Regular cardiac myocyte (primary cell): ENCODE results near the gene SRD5A3. TPM values are rescaled to one million over a fixed set of nuclear protein-coding genes. Genes with fewer than 3 reads are reported as not detected.

ENCODE experiments used
- total RNA-seq: library from RNA; depleted of rRNA; stranded (reverse); fragments of >200 nt; gene quantifications from 2 replicates; pipeline ENCODE4 v1.2.3, GENCODE V29; 2014

SRD5A3 gene
- total RNA-seq, result 10.7 and 18.0 TPM in 2 replicates

DNA sequence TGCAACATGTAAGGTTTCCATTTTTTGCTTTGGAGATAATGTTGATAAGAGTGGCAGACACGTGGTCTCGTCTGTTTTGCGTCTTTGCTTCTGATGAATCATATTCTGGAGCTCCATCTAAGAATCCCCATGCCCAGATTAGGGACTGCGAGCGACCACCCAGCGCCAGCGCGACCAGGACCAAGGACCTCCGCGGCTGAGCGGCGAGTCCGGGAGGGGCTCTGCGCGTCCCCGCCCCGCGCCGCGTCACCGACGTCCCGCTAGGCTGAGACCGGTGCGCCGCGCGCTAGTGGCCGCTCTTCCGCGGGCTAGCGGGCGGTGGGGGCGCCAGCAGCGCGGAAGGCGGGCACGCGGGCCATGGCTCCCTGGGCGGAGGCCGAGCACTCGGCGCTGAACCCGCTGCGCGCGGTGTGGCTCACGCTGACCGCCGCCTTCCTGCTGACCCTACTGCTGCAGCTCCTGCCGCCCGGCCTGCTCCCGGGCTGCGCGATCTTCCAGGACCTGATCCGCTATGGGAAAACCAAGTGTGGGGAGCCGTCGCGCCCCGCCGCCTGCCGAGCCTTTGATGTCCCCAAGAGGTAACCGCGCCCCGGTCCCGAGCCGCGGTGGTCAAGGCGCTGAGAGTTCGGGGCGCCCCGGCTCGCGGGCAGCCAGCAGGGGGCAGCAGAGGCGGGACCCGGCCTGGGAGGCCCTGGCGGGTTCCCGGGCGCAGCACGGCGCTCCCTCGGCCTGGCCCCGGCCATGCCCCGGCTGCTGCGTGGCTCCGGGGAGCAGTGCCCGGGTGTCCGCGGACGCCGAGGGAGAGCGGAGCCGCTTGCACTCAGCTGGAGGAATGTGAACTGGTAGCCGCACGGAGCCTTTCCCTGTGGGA is at the start of gene SRD5A3:
Gene SRD5A3, plus strand, starts transcription at position 263 of the 871 bp plus-strand sequence. Its CDS starts 95 bp downstream, at position 358.

DNA sequence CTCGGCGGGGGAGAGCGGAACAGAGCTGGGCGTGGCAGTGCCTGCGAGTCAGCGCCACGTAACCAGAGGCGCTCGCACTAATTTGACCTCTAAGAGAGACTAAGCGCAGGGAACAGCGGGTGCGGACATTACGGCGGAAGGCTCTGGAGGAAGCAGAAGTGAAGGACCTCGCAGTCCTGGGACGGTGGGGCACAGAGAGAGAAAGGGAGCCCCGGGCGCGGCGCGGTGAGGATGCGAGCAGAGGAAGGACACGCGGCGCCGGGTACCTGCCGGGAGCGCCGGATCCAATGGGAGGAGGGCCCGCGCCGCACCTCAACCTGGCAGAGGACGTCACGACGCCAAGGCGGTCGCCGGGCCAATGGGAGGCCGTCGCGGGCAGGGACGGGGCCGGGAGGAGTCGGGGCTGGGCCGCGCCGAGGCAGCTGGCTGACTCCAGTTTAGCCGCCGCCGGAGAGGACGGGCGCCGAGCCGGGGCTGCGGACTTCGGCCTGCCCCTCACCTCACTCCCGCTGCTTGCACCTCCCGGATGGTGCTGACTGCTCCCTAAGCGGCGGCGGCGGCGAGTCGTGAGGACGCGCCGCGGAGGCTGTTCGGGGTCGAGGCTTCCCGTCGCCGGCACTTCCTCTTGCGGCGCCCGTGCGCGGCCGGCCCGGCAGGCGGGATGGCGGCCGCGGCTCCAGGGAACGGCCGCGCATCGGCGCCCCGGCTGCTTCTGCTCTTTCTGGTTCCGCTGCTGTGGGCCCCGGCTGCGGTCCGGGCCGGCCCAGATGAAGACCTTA is 49.7 kb downstream of the SRD5A3 start, which contains the start of gene TMEM165:
Gene TMEM165, plus strand, starts transcription at position 429 of the 779 bp plus-strand sequence. Its CDS starts 233 bp downstream, at position 662.

Other genes starting within 250 kb of the SRD5A3 start
- 8.7 and 33.7 TPM in 2 replicates for gene KDR, start 220.6 kb upstream of the SRD5A3 start, total RNA-seq
- 145 and 218 TPM in 2 replicates for gene TMEM165, start 49.7 kb downstream of the SRD5A3 start, total RNA-seq
- 20.0 and 34.5 TPM in 2 replicates for gene CLOCK, start 200.7 kb downstream of the SRD5A3 start, total RNA-seq
- gene PDCL2, start 246.0 kb downstream of the SRD5A3 start, total RNA-seq, result not detected in 2 replicates